Measurements from ENCODE around the gene SARNP. TPM values are rescaled to one million over a fixed set of nuclear protein-coding genes. Genes with fewer than 3 reads are reported as not detected.

Gene SARNP
- polyA plus RNA-seq, 1 donor from 2014 or later, result 94.2 TPM

DNA sequence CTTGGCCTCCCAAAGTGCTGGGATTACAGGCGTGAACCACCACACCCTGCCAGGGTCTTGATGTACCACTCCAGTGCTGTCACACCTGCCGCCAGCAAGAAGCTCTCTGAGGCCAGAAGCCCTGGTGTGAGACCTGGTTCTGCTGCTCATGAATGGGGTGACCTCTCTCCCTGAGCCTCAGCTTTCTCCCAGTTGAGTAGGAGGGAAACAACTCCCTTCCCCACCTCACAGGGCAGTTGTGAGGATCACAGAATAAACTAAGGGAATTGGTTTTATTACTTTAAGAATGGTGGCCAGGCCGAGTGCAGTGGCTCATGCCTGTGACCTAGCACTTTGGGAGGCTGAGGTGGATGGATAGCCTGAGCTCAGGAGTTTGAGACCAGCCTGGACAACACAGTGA lies 82.9 kb downstream of the SARNP start:
- no peak overlapping the region for H3K4me3 Mint-ChIP-seq
- no peaks in the 10 kb centered on the region for H3K27me3 Mint-ChIP-seq
- H3K27ac Mint-ChIP-seq, result no peak overlapping the region
- H3K9me3 Mint-ChIP-seq, result no peaks in the 10 kb centered on the region
- H3K4me1 Mint-ChIP-seq, result peaks cover 17 to 26% (median 22%) of the 10 kb centered on the region in 3 donors
- H3K36me3 Mint-ChIP-seq, result no peaks in the 10 kb centered on the region

DNA sequence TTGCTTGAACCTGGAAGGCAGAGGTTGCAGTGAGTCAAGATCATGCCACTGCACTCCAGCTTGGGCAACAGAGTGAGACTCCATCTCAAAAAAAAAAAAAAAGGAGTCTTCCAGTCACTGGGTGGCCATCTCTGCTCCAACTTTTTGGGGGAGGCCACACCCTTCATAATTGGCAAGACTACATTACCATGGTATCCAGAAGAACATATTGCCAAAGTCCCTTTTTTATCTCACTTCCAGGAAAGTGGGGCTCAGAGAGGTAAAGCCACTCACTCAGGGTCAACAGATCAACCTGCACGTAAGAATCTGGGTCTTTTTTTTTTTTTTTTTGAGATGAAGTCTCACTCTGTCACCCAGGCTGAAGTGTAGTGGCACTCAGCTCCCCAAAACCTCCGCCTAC lies 83.7 kb downstream of the SARNP start:
- H3K4me3 Mint-ChIP-seq, result no peak overlapping the region
- no peak overlapping the region for H3K27ac Mint-ChIP-seq
- H3K36me3 Mint-ChIP-seq, result no peaks in the 10 kb centered on the region
- peaks cover 17 to 26% (median 25%) of the 10 kb centered on the region in 3 donors for H3K4me1 Mint-ChIP-seq
- H3K27me3 Mint-ChIP-seq, result no peaks in the 10 kb centered on the region
- H3K9me3 Mint-ChIP-seq, result no peaks in the 10 kb centered on the region

DNA sequence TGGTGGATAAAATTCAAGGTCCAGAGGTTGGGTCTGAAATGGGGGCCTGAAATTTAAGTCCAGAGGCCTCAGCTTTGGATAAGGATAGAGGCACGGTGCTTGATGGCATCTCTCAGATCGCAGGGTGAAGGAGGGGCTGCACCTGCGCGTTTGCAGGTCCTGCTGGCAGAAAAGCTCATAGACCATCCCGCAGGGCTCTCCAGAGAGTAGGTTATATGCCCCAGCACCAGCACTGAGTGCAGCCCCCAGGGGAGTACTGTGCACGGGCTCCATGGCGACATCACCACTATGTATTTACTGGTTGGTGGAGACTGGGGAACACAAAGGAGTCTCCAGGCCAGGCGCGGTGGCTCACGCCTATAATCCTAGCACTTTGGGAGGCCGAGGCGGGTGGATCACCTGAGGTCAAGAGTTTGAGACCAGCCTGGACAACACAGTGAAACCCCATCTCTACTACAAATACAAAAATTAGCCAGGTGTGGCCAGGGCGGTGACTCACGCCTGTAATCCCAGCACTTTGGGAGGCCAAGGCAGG lies 84.4 kb downstream of the SARNP start:
- no peaks in the 10 kb centered on the region for H3K36me3 Mint-ChIP-seq
- H3K4me3 Mint-ChIP-seq, result no peak overlapping the region
- peaks cover 17 to 23% (median 20%) of the 10 kb centered on the region in 3 donors for H3K4me1 Mint-ChIP-seq
- no peaks in the 10 kb centered on the region for H3K9me3 Mint-ChIP-seq
- no peak overlapping the region for H3K27ac Mint-ChIP-seq
- no peaks in the 10 kb centered on the region for H3K27me3 Mint-ChIP-seq

DNA sequence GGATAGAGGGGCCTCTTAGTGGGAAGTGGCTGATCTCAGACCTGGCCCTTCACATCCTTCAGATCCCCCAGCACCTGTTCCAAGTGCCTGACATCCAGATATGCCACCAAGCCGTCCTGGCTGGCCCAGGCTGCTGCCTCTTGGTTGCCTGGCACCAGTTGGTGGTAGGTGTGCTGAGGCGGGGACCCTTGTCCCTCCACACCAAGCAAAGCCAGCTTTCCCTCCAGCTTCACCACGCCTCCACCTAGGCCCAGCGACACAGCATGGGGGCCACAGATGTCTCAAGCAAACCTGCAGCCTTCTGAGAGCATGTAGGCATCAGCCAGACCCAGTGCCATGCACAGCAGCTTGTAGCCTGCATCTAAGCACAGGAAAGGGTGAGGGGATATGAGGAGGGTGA lies 85.2 kb downstream of the SARNP start:
- Mint-ChIP-seq H3K27me3 (no peaks in the 10 kb centered on the region), H3K36me3 (no peaks in the 10 kb centered on the region), H3K27ac (no peak overlapping the region), H3K4me1 (peaks cover 17 to 22% (median 18%) of the 10 kb centered on the region in 3 donors), H3K9me3 (no peaks in the 10 kb centered on the region), H3K4me3 (peak overlapping the region in 2 of 4 donors; percentile 28 to 45)

DNA sequence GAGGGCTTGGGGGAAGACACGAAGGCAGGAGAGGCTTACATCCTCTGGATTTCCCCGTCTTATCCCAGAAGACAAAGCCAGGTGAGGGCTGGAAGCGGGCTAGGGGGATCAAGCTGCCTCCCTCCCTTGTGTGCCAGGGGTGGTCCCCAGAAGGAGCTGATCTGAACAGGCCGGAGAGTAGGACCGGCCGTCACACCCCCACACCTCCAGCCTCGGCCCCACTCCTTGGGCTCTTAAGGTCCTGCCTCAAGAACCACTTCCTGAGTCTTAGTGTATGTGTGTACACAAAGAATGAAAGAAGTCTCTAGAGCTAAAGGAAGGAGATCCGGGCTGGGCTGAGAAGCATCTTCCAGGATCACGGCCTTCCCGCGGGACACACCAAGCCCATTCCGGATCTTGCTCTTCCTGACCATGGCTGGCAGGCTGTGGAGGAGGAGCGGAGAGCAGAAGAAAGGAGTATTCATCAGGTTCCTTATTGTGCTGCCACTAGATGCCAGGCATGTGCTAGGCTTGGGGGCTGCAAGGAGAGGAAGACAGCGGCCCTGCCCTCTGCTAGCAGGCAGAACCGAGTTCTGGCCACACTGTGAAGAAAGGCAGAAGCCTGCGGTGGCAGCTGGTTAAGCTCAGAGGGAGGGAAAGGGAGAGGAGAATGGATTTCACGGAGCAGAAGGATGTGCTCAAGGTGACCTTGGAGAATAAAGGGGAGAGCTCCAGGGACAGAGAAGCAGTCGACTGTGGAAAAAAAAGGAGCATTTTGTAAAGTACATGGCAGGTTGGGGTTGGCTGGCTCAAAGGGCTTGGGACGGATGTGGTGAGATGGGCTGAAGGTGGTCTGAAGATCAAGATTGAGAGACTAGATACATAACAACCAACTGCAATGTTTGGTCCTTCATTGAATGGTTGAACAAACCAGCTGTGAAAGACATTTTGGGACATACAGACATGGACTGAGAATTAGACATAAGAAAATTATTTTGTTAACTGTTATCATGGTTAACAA lies 87.4 kb downstream of the SARNP start:
- H3K36me3 Mint-ChIP-seq, result no peaks in the 10 kb centered on the region
- H3K27me3 Mint-ChIP-seq, result no peaks in the 10 kb centered on the region
- H3K9me3 Mint-ChIP-seq, result no peaks in the 10 kb centered on the region
- peak overlapping the region; percentile 36 to 93 (median 90) for H3K27ac Mint-ChIP-seq
- H3K4me1 Mint-ChIP-seq, result peaks cover 24 to 27% (median 26%) of the 10 kb centered on the region in 3 donors
- H3K4me3 Mint-ChIP-seq, result peak overlapping the region; percentile 87 to 97 (median 92)

DNA sequence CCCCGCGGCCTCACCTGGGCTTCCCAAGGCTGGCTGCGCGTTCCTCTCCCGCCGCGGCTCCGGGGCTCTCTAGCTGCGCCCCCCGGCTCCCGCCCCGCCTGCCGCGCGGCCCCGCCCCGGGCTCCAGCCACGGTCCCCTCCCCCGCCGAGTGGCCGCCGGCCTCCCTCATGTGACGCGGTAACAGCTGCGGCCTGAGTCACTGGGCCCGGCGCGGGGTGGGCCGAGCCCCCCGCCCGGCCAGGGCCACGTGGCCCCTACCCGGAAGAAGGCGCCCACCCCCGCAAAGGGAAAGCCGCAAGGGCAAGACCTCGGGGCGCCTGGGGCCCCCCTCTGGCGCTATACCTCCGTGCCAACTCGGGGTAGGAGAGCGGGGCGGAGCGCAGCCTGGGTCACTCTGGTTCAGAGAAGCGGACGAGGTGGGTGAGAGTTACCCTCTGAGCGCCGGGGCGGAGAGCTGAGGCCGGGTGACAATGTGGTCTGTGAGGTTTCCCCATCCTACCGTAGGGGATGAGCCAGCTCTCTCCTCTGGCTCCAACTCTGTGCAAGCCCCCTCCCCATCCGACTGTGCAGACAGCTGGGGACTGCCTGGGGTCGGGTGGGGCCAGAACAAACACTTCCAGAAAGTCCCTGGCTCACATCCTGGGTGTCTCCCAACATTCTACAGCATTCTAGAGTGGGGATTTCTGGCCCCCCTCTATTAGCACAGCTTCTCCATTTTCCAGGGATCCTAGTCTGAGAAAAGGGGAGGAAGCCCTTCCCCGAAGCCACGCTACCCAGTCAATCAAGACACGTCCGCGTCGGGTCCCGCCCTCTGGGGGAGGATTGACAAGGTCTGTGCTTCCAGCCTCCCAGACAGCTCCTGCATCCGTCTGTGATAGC lies 88.3 kb downstream of the SARNP start, which contains the start of gene CD63:
CD63 (minus strand) TSS at position 71 of the 880 bp plus-strand sequence. CDS start 668 bp downstream, outside the sequence.
- Mint-ChIP-seq H3K4me3 (peak within 1 kb of the TSS; percentile 89 to 97 (median 93)), H3K4me1 (peaks cover 27 to 32% (median 30%) of the 10 kb centered on the region in 3 donors), H3K36me3 (no peaks in the 10 kb centered on the region), H3K9me3 (no peaks in the 10 kb centered on the region), H3K27me3 (no peaks in the 10 kb centered on the region), H3K27ac (peak within 1 kb of the TSS; percentile 87 to 93 (median 90))

DNA sequence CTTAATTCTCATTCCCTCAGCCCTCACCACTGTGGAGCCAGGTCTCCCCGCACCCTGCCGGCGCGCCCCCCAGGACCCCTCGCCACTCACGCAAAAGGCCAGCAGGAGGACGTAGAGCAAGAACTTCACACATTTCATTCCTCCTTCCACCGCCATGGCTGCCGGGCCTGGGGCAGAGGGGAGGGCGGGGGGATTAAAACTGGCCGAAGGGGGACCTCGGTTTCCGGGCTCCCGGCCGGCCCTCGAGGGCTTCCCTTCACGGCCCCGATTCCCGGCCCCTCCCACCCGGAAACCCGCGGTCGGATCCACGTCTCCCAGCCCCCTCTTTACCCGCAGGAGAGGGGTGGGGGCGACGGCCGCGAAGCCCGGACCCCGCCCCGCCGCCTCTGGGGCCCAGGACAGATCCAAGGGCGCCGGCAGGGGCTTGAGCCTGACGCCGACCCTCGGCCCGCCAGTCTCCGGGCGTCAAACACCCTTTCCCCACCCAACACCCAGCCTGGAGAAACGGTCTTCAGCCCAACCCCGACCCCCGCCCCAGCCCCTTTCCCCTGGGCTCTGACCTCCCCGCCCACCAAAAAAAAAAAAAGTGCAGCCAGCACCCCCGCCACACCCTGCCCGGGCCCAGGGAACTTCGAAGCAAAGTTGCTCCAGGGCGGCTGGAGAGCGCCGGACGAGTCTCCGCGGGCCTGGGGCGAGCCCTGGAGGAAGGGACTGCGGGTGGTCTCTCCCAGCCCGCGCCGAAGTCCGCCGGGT lies 89.2 kb downstream of the SARNP start:
- H3K27me3 Mint-ChIP-seq, result no peaks in the 10 kb centered on the region
- no peaks in the 10 kb centered on the region for H3K9me3 Mint-ChIP-seq
- peak overlapping the region in 1 of 3 donors; percentile 87 for H3K27ac Mint-ChIP-seq
- no peaks in the 10 kb centered on the region for H3K36me3 Mint-ChIP-seq
- H3K4me1 Mint-ChIP-seq, result peaks cover 29 to 34% (median 34%) of the 10 kb centered on the region in 3 donors
- peak overlapping the region; percentile 89 to 94 (median 90) for H3K4me3 Mint-ChIP-seq

DNA sequence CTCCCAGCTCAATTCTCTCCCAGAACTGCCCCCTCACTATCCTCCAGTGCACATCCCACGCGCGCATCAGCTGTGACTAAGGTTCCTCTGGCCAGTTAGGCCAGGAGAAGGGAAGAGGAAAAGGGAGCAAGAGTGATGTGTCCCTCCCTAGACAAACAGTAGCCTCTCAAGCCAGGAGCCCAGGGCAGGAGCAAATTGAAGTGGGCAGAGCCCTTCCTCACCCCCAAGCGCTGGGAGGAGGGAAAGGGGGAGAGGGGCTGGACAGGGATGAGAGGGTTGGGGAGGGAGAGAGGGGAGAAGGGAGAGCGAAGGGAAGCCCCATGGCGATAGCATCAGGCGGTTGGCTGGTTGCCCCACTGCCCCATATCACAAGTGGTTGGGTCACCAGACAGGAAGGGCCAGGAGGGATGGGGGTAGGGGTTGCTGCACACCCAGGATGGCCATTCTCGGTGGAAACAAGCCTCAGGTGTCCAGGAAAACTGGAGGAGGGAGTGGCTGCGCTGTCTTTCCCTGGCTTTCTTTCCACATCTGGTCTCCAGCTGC lies 89.8 kb downstream of the SARNP start:
- Mint-ChIP-seq H3K27ac (peak overlapping the region; percentile 75 to 87 (median 76)), H3K36me3 (no peaks in the 10 kb centered on the region), H3K27me3 (no peaks in the 10 kb centered on the region), H3K4me3 (peak overlapping the region; percentile 80 to 94 (median 90)), H3K9me3 (no peaks in the 10 kb centered on the region), H3K4me1 (peaks cover 31 to 37% (median 35%) of the 10 kb centered on the region in 3 donors)

DNA sequence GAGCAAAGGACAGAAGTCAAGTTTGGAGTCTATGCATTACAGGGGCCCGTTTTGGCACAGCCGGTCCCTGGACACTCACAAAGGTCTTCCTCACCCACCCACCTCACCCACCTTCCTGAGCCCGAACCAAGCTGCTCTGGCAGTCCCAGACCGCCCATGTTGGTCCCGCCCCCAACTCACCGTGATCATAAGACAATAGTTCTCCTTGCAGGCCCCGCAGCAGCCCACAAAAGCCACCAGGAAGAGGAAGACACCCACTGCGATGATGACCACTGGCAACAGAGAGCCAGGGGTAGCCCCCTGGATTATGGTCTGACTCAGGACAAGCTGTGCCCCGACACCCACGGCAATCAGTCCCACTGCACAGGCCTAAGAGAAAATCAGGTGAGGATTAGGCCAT lies 90.6 kb downstream of the SARNP start:
- Mint-ChIP-seq H3K27ac (peak overlapping the region; percentile 67 to 87 (median 75)), H3K9me3 (no peaks in the 10 kb centered on the region), H3K36me3 (no peaks in the 10 kb centered on the region), H3K4me1 (peaks cover 31 to 37% (median 35%) of the 10 kb centered on the region in 3 donors), H3K27me3 (no peaks in the 10 kb centered on the region), H3K4me3 (peak overlapping the region; percentile 80 to 94 (median 90))

DNA sequence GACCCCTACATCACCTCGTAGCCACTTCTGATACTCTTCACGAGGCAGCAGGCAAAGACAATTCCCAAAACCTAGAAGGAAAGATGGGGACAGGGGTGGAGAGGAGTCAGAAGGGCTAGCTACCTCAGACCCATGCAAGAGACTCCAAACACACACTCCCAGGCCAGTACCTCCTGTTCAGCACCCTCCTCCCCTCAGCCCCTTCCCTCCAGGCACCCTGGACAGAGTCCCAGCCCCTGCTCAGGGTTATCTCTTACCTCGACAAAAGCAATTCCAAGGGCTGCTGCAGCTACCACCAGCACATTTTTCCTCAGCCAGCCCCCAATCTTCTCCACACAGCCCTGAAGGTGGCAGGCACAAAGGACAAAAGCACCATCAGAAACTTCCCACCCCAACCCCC lies 92.0 kb downstream of the SARNP start:
- Mint-ChIP-seq H3K36me3 (no peaks in the 10 kb centered on the region), H3K4me1 (peaks cover 32 to 33% (median 32%) of the 10 kb centered on the region in 3 donors), H3K9me3 (no peaks in the 10 kb centered on the region), H3K27ac (peak overlapping the region in 1 of 3 donors; percentile 37), H3K27me3 (no peaks in the 10 kb centered on the region), H3K4me3 (peak overlapping the region in 3 of 4 donors; percentile 3 to 69 (median 67))

DNA sequence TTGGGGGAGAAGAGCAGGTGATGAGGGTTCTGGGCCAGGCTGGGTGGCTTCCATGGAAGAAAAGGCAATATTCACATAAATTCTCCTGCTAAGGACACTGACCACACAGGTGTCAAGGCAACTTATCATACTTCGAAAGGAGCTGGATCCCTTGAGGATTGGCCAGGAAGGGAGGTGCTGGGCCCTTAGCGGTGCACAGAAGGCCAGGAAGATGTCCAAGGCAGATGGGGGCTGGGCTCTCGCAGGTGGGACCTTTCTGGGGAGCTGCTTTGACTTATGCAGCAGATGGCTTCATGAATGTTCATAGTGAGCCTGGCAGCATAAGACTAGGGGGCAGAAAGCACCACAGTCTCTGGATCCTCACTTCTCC lies 92.6 kb downstream of the SARNP start:
- Mint-ChIP-seq H3K4me1 (peaks cover 26 to 27% (median 26%) of the 10 kb centered on the region in 3 donors), H3K4me3 (peak overlapping the region; percentile 6 to 69 (median 32)), H3K9me3 (no peaks in the 10 kb centered on the region), H3K27me3 (no peaks in the 10 kb centered on the region), H3K27ac (peak overlapping the region in 2 of 3 donors; percentile 37 to 60), H3K36me3 (no peaks in the 10 kb centered on the region)

DNA sequence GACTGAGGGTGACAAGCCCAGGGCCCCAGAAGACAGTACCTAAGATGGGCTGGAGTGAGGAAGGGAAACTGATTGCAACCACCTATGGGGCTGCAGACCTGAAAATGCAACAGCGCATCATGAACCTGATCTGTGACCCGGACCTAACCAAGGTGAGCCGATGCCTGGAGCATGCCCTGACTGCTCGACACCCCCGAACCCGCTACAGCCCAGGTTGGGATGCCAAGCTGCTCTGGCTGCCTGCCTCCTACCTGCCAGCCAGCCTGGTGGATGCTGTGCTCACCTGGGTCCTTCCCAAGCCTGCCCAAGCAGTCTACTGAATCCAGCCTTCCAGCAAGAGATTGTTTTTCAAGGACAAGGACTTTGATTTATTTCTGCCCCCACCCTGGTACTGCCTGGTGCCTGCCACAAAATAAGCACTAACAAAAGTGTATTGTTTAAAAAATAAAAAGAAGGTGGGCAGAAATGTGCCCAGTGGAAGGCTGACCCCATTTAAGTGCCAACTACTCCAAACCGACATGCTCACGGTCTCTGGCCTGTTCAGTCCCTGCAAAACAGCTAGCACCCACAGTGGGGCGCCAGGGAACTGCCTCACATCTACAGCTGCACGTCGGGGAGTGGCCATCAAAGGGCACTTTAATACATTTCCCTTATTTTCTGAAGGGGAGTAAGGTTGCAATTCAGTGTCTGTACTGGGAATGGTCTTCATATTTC lies 93.1 kb downstream of the SARNP start:
- H3K4me3 Mint-ChIP-seq, result peak overlapping the region in 3 of 4 donors; percentile 6 to 69 (median 43)
- H3K36me3 Mint-ChIP-seq, result no peaks in the 10 kb centered on the region
- no peaks in the 10 kb centered on the region for H3K9me3 Mint-ChIP-seq

More for the DNA sequence above, 93.1 kb downstream of the SARNP start:
- peak overlapping the region in 2 of 3 donors; percentile 37 to 60 for H3K27ac Mint-ChIP-seq
- H3K4me1 Mint-ChIP-seq, result peaks cover 22 to 26% (median 23%) of the 10 kb centered on the region in 3 donors
- H3K27me3 Mint-ChIP-seq, result no peaks in the 10 kb centered on the region

All from IgD-negative memory B cell (primary cell).